Omental fat pad (tissue), 4 donors: ENCODE measurements around the gene CANX. TPM values are rescaled to one million over a fixed set of nuclear protein-coding genes. Genes with fewer than 3 reads are reported as not detected.

Experiments used
- ATAC-seq: fragments of 150-250 bp; one replicate; pipeline ENCODE4 v1.9.1; 2016; ENCODE audit warnings: mild to moderate bottlenecking, moderate library complexity; ENCODE audit not compliant: low FRiP score
- DNase-seq: peaks from one replicate; pipeline ENCODE4 v3.0.0-alpha.2; 2019; ENCODE audit warnings: low spot score
- CTCF ChIP-seq, 3 donors: fragments of 450-650 bp; IDR thresholded peaks; one replicate each; pipeline ENCODE4 v1.5.1; 2016 to 2017; ENCODE audit warnings: antibody characterized with exemption in 3 of 3, mild to moderate bottlenecking in 3 of 3, moderate library complexity in 2 of 3
- total RNA-seq, 4 donors: library from RNA; depleted of rRNA; stranded (reverse); fragments of >200 nt; gene quantifications; one replicate each; pipeline ENCODE4 v1.1.0, GENCODE V29; 2016

Gene CANX
- total RNA-seq, 4 donors from 2014 or later, result 269 to 487 (median 358) TPM

GRCh38 chr5:179697993-179698934 lies 503 bp upstream of the CANX start:
- peak; percentile 98 for ATAC-seq
- peak; percentile 92 for DNase-seq
- no peak for TF ChIP-seq CTCF (IDR thresholded peaks at IDR 0.05)

- ATAC-seq, result no peak
- TF ChIP-seq CTCF (IDR thresholded peaks at IDR 0.05), result no peak
These were observed 960 bp downstream of the CANX start for GRCh38 chr5:179699616-179700237.

DNA sequence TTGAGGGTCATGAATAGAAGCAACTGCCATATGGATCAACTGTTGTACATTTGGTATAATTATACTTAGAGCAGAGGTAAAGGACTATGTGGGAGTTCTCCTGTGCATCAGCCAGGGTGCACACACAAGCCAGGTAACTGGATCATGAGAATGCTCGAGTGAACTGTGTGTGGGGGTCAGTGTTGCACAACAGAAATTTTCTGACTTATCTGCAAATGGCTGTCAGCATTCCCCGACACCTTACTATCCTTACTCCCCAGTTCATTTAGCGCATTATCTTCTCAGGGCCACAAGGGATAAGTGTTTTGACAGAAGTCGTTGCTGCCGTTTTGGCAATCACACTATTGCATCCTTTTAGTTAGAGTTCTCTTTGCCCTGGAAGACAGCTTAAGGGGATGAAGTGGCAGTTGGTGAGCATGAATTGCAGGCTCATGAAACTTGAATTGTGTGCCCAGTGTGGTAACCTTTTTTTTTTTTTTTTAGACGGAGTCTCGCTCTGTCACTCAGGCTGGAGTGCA lies 1.7 kb downstream of the CANX start:
- TF ChIP-seq CTCF (IDR thresholded peaks at IDR 0.05), result no peak
- DNase-seq, result no peak
- no peak for ATAC-seq

More at GRCh38 chr5:179699616-179700237, 960 bp downstream of the CANX start:
- no peak for DNase-seq

DNA sequence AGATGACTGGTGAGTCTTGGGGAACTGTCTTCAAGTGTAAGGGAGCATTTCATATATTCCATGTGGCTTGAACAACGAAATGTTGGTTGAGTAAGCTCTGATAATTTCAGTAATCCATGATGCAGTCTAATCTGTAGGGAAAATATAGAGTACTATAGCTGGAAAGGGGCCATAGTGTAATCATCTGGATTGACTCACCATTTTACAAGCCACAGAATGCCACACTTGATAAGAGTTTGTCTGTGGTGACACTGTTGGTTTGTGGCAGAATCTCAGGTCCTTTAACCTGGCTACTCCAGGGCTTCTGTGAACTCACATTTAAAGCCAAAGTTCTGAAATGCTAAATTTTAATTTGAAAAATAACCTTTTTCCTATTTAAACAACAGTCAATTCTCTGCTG lies 17.5 kb downstream of the CANX start:
- TF ChIP-seq CTCF (IDR thresholded peaks at IDR 0.05), result no peak
- no peak for DNase-seq
- ATAC-seq, result no peak

DNA sequence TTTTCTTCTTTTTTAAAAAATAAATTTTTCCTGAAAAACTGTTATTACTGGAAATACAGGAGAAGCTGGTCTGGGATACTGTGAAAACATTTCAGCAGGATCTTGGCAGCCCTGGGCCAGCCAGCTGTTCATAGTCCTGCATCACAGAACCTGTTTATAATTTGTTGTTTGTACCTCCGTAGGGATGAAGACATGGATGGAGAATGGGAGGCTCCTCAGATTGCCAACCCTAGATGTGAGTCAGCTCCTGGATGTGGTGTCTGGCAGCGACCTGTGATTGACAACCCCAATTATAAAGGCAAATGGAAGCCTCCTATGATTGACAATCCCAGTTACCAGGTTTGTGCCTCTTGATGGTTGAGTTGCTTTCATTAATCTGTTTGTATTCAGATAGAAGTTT lies 21.5 kb downstream of the CANX start:
- no peak for TF ChIP-seq CTCF (IDR thresholded peaks at IDR 0.05)
- DNase-seq (no peak), ATAC-seq (no peak)

GRCh38 chr5:179724163-179724562 lies 25.4 kb downstream of the CANX start:
- no peak for TF ChIP-seq CTCF (IDR thresholded peaks at IDR 0.05)
- DNase-seq (no peak), ATAC-seq (no peak)
